ENCODE measurements around the gene LRRC15.

Gene LRRC15

DNA sequence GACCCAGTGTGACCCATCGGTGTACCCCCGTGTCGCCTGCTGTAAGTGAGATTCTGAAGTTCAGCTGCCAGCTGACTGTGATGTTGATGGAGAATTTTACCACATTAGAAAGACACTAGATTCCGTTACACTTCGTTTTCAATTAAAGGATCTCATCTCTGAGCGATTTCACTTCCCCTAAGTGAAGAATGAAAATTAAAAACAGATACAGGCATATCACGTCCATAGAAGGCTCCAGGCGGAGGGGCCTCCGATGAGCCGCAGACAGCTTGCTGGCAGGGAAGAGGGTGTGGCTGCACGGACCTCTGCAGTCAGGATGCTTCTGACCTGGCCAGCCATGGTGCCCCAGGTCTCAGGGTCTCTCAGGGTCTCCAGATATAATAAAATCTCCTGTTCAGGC lies 11.9 kb downstream of the LRRC15 start:
- no peak for DNase-seq

DNA sequence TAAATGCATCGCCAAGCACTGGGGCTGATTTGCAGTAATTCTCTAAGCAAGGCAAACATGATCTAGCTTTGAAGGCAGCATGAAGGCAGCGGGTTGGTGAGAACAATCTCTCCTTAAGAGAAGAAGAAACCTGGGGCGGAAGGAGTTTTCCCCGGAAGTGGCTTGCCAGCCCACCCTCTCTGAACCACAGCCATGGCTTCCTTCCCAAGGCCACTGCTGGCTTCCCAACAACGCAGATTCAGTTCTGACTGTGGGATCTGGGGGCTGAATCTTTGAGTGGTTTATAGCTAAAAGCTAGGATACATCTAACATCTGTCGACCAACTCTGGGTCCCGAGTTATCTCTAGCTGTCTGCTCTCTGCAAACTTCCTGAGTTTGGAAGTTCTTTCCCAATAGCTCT lies 14.2 kb downstream of the LRRC15 start:
- DNase-seq, result no peak

- no peak for DNase-seq
These were observed 15.2 kb downstream of the LRRC15 start for GRCh38 chr3:194354315-194354714.

- DNase-seq, result no peak
These were observed 16.8 kb downstream of the LRRC15 start for GRCh38 chr3:194352667-194353246.

DNA sequence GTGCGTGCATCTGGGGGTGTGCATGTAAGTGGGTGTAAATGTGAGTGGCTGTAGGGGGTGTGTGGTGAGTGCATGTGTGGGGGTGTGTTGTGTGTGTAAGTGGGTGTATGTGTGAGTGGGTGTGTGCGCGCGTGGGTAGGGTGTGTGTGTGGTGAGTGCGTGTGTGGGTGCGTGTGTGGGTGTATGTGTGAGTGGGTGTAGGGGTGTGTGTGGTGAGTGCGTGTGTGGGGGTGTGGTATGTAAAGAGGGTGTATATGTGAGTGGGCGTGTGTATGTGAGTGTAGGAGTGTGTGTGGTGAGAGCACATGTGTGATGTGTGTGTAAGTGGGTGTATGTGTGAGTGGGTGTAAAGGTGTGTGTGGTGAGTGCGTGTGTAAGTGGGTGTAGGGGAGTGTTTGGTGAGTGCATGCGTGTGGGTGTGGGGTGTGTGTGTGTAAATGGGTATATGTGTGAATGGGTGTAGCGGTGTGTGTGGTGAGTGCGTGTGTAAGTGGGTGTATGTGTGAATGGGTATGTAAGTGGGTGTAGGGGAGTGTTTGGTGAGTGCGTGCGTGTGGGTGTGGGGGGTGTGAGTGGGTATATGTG lies 17.5 kb downstream of the LRRC15 start:
- no peak for DNase-seq

- no peak for DNase-seq
These were observed 18.4 kb downstream of the LRRC15 start, which contains the start of gene CPN2 for GRCh38 chr3:194351080-194351672. Gene CPN2 (minus strand): TSS chr3:194351328. CDS start chr3:194342702, 8,626 bp downstream.

DNA sequence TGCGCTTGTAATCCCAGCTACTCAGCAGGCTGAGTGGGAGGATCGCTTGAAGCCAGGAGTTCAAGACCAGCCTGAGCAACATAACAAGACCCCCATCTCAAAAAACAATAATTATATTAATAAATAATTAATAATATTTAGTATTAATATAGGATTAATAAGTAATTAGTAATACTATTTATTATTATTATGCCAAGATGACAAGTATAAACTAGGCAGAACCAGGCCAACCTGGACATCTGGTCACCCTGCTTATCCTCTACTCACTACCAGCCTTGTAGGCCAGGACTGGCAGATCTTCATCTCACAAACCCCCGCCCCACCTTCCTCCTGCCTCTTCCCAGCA lies 18.8 kb downstream of the LRRC15 start:
- DNase-seq, result no peak

DNA sequence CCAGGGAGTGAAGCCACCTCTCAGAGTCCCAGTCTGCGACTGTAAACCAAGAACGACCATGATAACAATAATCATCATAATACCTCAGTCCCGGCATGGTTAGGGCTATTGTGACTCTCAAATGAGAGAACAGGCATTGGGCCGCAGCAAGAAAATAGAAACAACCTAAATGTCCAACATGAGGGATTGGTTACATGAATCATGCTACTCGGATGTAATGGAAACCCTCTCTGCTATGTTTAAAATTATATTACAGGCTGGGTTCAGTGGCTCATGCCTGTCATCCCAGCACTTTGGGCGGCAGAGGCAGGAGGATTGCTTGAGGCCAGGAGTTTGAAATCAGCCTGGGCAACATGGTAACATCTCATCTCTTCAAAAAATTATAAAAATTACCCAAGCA lies 21.2 kb downstream of the LRRC15 start:
- no peak for DNase-seq

DNA sequence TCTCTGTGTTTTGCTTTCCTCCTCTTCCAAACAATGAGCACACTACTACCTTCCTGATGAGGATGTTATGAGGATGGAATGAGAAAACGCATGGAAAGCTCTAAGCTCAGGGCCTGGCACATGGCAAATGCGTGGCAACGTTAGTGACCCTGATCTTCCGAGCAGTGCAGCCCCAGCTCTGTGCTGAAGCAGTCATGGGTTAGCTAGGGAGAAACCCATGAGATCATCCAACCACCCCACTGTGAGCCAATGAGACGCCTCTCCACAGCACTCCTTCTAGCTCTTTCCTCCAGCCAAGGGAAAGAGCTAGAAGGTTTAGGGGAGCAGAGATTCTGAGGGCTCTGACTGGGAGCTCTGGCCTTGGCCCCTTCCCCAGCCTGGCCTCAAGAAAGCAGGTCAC lies 22.9 kb downstream of the LRRC15 start:
- no peak for DNase-seq

GRCh38 chr3:194346035-194346434 lies 23.5 kb downstream of the LRRC15 start:
- DNase-seq, result no peak

DNA sequence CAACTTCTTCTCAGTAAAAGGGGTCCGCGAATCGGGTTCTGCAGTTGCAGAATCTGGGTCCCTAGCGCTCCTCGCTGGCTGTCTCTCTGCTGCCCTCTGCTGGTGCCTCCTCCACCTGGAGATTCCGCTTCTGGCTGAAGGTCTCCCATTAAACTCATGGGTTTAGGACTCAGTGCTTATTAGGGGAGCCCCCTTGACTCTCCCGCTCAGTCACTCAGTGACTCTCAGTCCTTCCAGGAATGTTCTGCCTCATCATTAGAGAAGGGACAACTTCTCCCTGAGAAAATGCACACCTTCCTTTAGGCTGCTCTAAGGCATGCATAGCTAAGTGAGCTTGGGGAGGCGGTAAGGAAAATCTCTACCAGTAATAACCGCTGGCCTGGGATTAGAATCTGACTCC lies 25.5 kb downstream of the LRRC15 start:
- peak; percentile 55 to 70 for DNase-seq

GRCh38 chr3:194343561-194343893 lies 26.0 kb downstream of the LRRC15 start:
- DNase-seq, result no peak

DNA sequence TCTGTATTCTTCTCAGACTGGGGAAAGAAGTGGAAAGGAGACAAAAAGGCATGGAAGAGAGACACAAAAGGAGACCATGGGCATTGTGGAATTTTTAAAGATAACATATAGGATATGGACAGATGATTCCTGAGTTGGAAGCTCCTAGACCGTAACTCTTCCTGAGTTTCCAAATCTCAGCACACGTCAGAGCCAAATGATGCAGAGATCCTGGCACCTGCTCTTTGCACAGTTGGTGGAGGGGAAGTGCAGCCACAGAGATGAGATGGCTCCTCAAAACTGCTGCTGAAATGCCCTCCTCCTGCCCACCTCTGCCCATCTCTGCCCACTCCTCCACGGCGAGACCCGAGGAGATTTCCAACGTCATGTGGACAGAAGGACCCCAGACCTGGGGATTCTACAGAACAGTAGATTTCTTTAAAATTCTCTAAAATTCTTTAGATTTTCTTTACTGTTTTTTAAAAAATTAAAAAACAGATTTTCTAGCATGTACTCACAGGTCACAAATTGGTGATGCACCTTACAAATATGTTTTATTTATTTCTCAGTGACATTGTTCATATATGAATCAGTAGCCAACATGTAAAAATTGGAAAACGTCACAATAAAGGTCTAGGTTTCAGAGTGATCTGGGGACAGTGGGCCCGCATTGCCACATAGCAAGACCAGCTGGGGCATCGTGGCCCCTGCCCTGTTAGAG lies 26.5 kb downstream of the LRRC15 start:
- no peak for DNase-seq

DNA sequence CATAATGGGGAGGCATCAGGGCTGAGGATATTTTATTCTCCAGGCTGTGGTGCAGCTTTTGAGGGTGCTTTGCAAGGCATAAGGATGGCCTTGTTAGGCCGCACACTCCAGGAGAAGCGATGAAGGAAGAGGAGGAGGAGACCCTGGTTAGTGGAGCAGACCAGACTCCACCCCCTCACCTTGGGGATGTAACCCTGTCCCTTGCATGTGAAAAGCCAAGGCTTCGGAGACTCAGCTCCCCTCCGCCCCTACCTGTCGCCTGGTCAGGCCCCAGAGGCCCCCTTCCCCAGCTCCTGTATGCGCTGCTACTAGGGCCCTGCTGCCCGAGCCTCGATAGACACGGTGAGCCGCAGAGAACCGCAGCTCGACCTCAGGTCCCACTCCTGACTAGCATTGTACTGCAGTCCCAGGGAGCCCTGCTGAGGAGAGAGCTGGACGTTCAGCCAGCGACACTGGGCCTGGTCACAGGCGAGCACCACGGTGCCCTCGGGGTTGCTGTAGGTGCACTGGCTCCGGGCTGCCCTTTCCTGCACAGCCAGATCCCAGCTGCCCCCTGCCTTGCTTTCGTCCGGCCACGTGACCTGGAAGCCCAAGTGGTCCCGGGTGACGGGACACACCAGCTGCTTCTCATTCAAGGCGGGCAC lies 28.7 kb downstream of the LRRC15 start:
- DNase-seq, result peak in 1 of 2 experiments; percentile 29

- no peak for DNase-seq
These were observed 29.7 kb downstream of the LRRC15 start for GRCh38 chr3:194339840-194340239.

DNA sequence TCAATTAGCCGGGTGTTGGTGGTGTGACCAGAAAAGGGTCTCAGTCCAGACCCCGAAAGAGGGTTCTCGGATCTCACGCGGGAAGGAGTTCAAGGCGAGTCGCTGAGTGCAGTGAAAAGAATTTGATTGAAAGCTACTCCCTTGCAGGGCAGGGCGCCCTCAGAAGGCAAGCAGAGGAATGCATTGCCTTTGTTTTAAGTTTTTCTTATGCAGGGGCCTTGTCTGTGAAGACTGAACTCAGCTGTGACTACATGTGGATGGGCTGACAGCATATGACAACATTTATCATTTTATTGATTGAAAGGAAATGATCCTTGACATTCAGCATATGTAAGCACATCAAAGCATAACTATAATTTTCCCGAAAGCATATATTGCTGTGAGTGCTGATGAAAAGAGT lies 30.2 kb downstream of the LRRC15 start:
- no peak for DNase-seq

DNA sequence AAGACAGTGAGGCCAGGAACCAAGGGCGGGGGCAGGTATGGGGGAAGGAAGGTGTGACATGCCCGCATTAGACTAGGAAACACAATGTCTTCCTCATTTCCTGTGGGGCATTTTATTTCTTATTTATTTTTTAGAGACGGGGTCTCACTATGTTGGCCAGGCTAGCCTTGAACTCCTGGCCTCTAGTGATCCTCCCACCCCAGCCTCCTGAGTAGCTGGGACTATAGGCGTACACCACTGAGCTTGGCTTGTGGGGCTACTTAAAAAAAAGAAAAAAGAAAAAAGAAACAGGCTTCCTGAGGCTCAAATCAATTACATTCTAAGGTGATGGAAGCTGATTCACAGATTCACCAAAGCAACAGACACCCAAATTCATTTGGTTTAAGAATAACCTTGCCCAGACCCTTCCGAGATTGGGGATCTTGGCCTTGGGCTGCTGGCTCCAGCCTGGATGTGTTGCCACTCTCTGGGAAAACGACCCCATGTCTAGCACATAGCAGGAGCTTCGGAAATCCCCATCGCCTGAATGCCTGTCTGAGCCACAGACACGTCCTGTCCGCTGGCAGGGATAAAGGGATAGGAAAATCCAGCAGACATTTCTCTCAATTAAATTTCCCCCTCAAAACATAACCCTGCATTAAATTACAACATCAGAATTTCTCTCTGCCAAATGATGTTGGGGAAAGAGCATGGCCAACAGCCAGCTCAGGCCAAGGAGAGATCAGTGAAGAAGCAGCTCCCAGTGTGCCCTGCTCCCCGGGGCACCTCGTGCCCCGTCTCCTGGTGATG lies 31.4 kb downstream of the LRRC15 start:
- no peak for DNase-seq

GRCh38 chr3:194336601-194337355 lies 32.8 kb downstream of the LRRC15 start:
- DNase-seq, result no peak

GRCh38 chr3:194333981-194334320 lies 35.6 kb downstream of the LRRC15 start:
- no peak for DNase-seq

- DNase-seq, result no peak
These were observed 36.1 kb downstream of the LRRC15 start for GRCh38 chr3:194333212-194333980.

DNA sequence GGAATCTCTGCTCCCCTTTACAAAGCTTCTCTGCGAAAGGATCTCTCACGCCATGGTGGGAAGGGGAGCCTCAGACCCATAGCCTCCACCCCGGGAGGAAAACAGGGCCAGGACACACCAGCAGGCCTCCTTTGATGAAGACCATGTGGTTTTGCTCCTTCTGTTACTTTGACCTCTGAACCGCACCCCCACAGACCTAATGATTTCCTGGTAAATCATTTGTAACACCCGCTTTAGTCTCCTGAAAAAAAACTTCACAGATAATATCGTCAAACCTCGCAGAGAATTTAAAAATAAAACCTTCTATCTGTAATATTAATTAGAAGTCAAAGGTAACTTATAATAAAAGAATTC lies 36.7 kb downstream of the LRRC15 start:
- DNase-seq, result no peak

GRCh38 chr3:194330579-194330978 lies 39.0 kb downstream of the LRRC15 start:
- DNase-seq, result no peak

Measured in NCI-H524 (cell line).